ENCODE measurements around the gene TATDN3. TPM values are rescaled to one million over a fixed set of nuclear protein-coding genes. Genes with fewer than 3 reads are reported as not detected.
"Not testable (repeated sequence)": the region's sequence is repeated elsewhere in the genome, so short reads cannot be mapped to it uniquely, and the experiment has no call there.

The TATDN3 gene
- total RNA-seq, 1 experiment from 2014 or later = 13.8 TPM

DNA sequence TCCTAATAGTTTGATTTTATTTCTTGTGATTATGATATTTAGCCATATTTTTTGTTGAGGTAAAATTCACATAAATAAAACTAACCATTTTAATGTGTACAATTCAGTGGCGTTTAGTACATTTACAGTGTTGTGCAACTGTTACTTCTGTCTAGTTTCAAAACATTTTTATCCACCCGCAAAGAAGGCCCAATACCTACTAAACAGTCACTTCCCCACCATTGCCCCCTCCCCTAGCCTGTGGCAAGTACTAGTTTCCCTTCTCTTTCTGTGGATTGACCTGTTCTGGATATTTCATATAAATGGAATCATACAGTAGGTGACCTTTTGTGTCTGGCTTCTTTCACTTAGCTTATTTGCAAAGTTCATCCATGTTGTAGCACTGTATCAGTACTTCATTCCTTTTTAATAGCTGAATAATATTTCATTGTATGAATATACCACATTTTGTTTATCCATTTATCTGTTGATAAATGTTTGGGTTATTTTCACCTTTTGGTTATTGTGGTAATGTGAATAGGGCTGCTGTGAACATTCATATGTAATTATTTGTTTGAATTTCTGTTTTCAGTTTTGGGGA, 70.5 kb downstream of the TATDN3 start:
- Histone ChIP-seq H4K5ac (ENCODE audit: insufficient read length, low read depth, low read length) (no peak overlapping the region), H2BK15ac (ENCODE audit: low read depth, low read length) (no peak overlapping the region)

GRCh38 chr1:212863345-212863744, 71.7 kb downstream of the TATDN3 start:
- not testable (repeated sequence) for H3T11ph ChIP-seq (ENCODE audit: low read length); H3K27me3 ChIP-seq (ENCODE audit: insufficient read depth, low read length); H3K56ac ChIP-seq (ENCODE audit: insufficient read length, low read depth, low read length); H3K79me1 ChIP-seq (ENCODE audit: insufficient read depth, low read depth, low read length, poor library complexity, severe bottlenecking); H3K9me3 Mint-ChIP-seq; H4K8ac ChIP-seq (replicated peaks; ENCODE audit: insufficient read length, low read depth, low read length); H3K4me1 ChIP-seq (ENCODE audit: insufficient read depth, low read length); H3K9me3 ChIP-seq (ENCODE audit: control insufficient read depth, low read depth, low read length); H2AK5ac ChIP-seq (ENCODE audit: insufficient read length, low read length); H2BK120ac ChIP-seq (ENCODE audit: low read depth, low read length, poor library complexity, severe bottlenecking); H4K91ac ChIP-seq (ENCODE audit: insufficient read length, low read depth, low read length); H3K14ac ChIP-seq (ENCODE audit: insufficient read depth, low read length); H2BK20ac ChIP-seq (ENCODE audit: low read depth, low read length, poor library complexity, severe bottlenecking); H4K5ac ChIP-seq (ENCODE audit: insufficient read length, low read depth, low read length); H2BK15ac ChIP-seq (ENCODE audit: low read depth, low read length); H2BK12ac ChIP-seq (ENCODE audit: insufficient read length, low read depth, low read length); H3K27ac ChIP-seq (ENCODE audit: insufficient read length, low read depth, low read length); H3K4ac ChIP-seq (ENCODE audit: low read depth, low read length); H3K23me2 ChIP-seq (ENCODE audit: insufficient read length, low read depth, low read length, poor library complexity, severe bottlenecking); H3K9ac ChIP-seq (ENCODE audit: extremely low read depth, insufficient read length, low read length); H2AFZ ChIP-seq (ENCODE audit: low read length); H3K27me3 Mint-ChIP-seq (ENCODE audit: low read depth); H2BK5ac ChIP-seq (ENCODE audit: insufficient read length, low read length); H3K18ac ChIP-seq (ENCODE audit: insufficient read length, low read depth, low read length); DNase-seq; H3K23ac ChIP-seq (ENCODE audit: insufficient read length, low read depth, low read length); H4K20me1 ChIP-seq (ENCODE audit: control insufficient read depth, insufficient read depth, insufficient read length)
- H3K4me3 Mint-ChIP-seq = peak overlapping the region in 1 of 2 experiments; percentile 16; a peak in 2 of 5 replicates
- peaks cover 33 to 42% (median 39%) of the 10 kb centered on the region in 3 experiments for H3K36me3 Mint-ChIP-seq (ENCODE audit: insufficient read depth in 1 of 3, low read depth in 3 of 3)
- no CpG with 5 or more reads among the region's 10 CpGs for WGBS (ENCODE audit: extremely low coverage, insufficient read length, low lambda C conversion rate)
- H3K27ac Mint-ChIP-seq = peak overlapping the region in 2 of 3 experiments; percentile 1 to 47; a peak in 1 of 7 replicates
- peak overlapping the region; percentile 60 for H3K4me2 ChIP-seq (ENCODE audit: insufficient read depth, insufficient read length, low read length)
- H3K4me1 Mint-ChIP-seq = peaks cover 16 to 20% of the 10 kb centered on the region in 2 experiments
- peaks cover 51% of the 10 kb centered on the region for H3K79me2 ChIP-seq (ENCODE audit: insufficient read depth, low read length)

More for the DNA sequence above, 70.5 kb downstream of the TATDN3 start:
- Histone ChIP-seq H3K4me1 (ENCODE audit: insufficient read depth, low read length) (peaks cover 2% of the 10 kb centered on the region; the same call in 1 of the 2 replicates), H2BK5ac (ENCODE audit: insufficient read length, low read length) (no peak overlapping the region), H3K23me2 (ENCODE audit: insufficient read length, low read depth, low read length, poor library complexity, severe bottlenecking) (peaks cover 9% of the 10 kb centered on the region), H3K56ac (ENCODE audit: insufficient read length, low read depth, low read length) (no peak overlapping the region), H3K79me2 (ENCODE audit: insufficient read depth, low read length) (peaks cover 51% of the 10 kb centered on the region), H3K23ac (ENCODE audit: insufficient read length, low read depth, low read length) (no peak overlapping the region), H3K27ac (ENCODE audit: insufficient read length, low read depth, low read length) (no peak overlapping the region), H2BK20ac (ENCODE audit: low read depth, low read length, poor library complexity, severe bottlenecking) (no peak overlapping the region), H4K91ac (ENCODE audit: insufficient read length, low read depth, low read length) (no peak overlapping the region), H2BK120ac (ENCODE audit: low read depth, low read length, poor library complexity, severe bottlenecking) (no peak overlapping the region), H4K8ac (replicated peaks; ENCODE audit: insufficient read length, low read depth, low read length) (no peak overlapping the region), H3K27me3 (ENCODE audit: insufficient read depth, low read length) (no peaks in the 10 kb centered on the region), H3K18ac (ENCODE audit: insufficient read length, low read depth, low read length) (no peak overlapping the region), H3K9ac (ENCODE audit: extremely low read depth, insufficient read length, low read length) (no peak overlapping the region), H3K79me1 (ENCODE audit: insufficient read depth, low read depth, low read length, poor library complexity, severe bottlenecking) (no peaks in the 10 kb centered on the region), H3K4ac (ENCODE audit: low read depth, low read length) (no peak overlapping the region), H4K20me1 (ENCODE audit: control insufficient read depth, insufficient read depth, insufficient read length) (no peaks in the 10 kb centered on the region), H3T11ph (ENCODE audit: low read length) (no peak overlapping the region), H2BK12ac (ENCODE audit: insufficient read length, low read depth, low read length) (no peak overlapping the region), H3K9me3 (ENCODE audit: control insufficient read depth, low read depth, low read length) (no peaks in the 10 kb centered on the region), H2AFZ (ENCODE audit: low read length) (no peak overlapping the region), H3K4me2 (ENCODE audit: insufficient read depth, insufficient read length, low read length) (peak overlapping the region; percentile 60), H3K14ac (ENCODE audit: insufficient read depth, low read length) (no peak overlapping the region), H2AK5ac (ENCODE audit: insufficient read length, low read length) (no peak overlapping the region)
- Mint-ChIP-seq H3K4me3 (no peak overlapping the region), H3K27ac (no peak overlapping the region), H3K4me1 (peaks cover 16 to 20% of the 10 kb centered on the region in 2 experiments), H3K36me3 (ENCODE audit: insufficient read depth in 1 of 3, low read depth in 3 of 3) (peaks cover 32 to 40% (median 38%) of the 10 kb centered on the region in 3 experiments), H3K9me3 (0 out of 5 replicates have a peak, but pooled peaks cover 0 to 2% of the 10 kb centered on the region in 2 experiments), H3K27me3 (ENCODE audit: low read depth) (no peaks in the 10 kb centered on the region)
- TF ChIP-seq, protein P1, sequence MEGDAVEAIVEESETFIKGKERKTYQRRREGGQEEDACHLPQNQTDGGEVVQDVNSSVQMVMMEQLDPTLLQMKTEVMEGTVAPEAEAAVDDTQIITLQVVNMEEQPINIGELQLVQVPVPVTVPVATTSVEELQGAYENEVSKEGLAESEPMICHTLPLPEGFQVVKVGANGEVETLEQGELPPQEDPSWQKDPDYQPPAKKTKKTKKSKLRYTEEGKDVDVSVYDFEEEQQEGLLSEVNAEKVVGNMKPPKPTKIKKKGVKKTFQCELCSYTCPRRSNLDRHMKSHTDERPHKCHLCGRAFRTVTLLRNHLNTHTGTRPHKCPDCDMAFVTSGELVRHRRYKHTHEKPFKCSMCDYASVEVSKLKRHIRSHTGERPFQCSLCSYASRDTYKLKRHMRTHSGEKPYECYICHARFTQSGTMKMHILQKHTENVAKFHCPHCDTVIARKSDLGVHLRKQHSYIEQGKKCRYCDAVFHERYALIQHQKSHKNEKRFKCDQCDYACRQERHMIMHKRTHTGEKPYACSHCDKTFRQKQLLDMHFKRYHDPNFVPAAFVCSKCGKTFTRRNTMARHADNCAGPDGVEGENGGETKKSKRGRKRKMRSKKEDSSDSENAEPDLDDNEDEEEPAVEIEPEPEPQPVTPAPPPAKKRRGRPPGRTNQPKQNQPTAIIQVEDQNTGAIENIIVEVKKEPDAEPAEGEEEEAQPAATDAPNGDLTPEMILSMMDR (conservative IDR thresholded peaks at IDR 0.05) = no peak
- no peak for DNase-seq
- WGBS (ENCODE audit: extremely low coverage, insufficient read length, low lambda C conversion rate) = no CpG with 5 or more reads among the region's 2 CpGs
